Choroid plexus epithelial cell (primary cell): ENCODE data around the gene BRAF.
"Not testable (repeated sequence)": the region's sequence is repeated elsewhere in the genome, so short reads cannot be mapped to it uniquely, and the experiment has no call there.

Source experiments
- DNase-seq: peaks from one replicate; pipeline ENCODE4 v3.0.0-alpha.2; 2010; ENCODE audit warnings: low read depth
- H3K4me3 ChIP-seq: 2 replicates; pipeline ENCODE4 v1.5.1; 2011; ENCODE audit warnings: low read depth, mild to moderate bottlenecking, control low read depth, low read length, moderate library complexity
- CTCF ChIP-seq: conservative IDR thresholded peaks from 2 replicates; pipeline ENCODE4 v1.5.1; 2011; ENCODE audit warnings: low read depth, mild to moderate bottlenecking, control low read depth, inconsistent platforms, low read length, moderate library complexity

BRAF gene

GRCh38 chr7:140697447-140698143, 227.1 kb downstream of the BRAF start:
- peak overlapping the region; percentile 99 for H3K4me3 ChIP-seq
- TF ChIP-seq CTCF: no peak
- DNase-seq: peak; percentile 46

GRCh38 chr7:140696680-140697446, 227.9 kb downstream of the BRAF start, which contains the start of gene NDUFB2:
TSS of gene NDUFB2 (plus strand) at chr7:140696708. CDS start at chr7:140696745, 37 bp downstream.
- peak within 1 kb of the TSS; percentile 99 for H3K4me3 ChIP-seq
- DNase-seq: peak; percentile 81
- TF ChIP-seq CTCF: peak; percentile 4

GRCh38 chr7:140696024-140696679, 228.6 kb downstream of the BRAF start:
- peak; percentile 93 for DNase-seq
- TF ChIP-seq CTCF: no peak
- H3K4me3 ChIP-seq: peak overlapping the region; percentile 99

GRCh38 chr7:140695381-140695780, 229.3 kb downstream of the BRAF start:
- DNase-seq: no peak
- H3K4me3 ChIP-seq: no peak overlapping the region
- TF ChIP-seq CTCF: no peak

- no peak for TF ChIP-seq CTCF
- no peak overlapping the region for H3K4me3 ChIP-seq
- no peak for DNase-seq
Measured at GRCh38 chr7:140694592-140694991, 230.1 kb downstream of the BRAF start.

- DNase-seq, H3K4me3 ChIP-seq: not testable (repeated sequence)
Measured at GRCh38 chr7:140693849-140694248, 230.9 kb downstream of the BRAF start.

- no peak overlapping the region for H3K4me3 ChIP-seq
- no peak for DNase-seq
- TF ChIP-seq CTCF: peak; percentile 8
Measured at GRCh38 chr7:140691376-140692045, 233.2 kb downstream of the BRAF start.
